Activated CD8-positive, alpha-beta memory T cell treated with anti-CD3 and anti-CD28 coated beads for 4 hours (primary cell): ENCODE results near the gene RBM7.

Experiments
- DNase-seq, 2 donors: peaks; one replicate each; pipeline ENCODE4 v3.0.0-alpha.2; 2020; ENCODE audit warnings: low read depth in 2 of 2

The RBM7 gene

GRCh38 chr11:114396916-114397315, 3.5 kb upstream of the RBM7 start:
- DNase-seq = no peak

GRCh38 chr11:114397349-114397982, 3.0 kb upstream of the RBM7 start:
- DNase-seq = no peak

DNA sequence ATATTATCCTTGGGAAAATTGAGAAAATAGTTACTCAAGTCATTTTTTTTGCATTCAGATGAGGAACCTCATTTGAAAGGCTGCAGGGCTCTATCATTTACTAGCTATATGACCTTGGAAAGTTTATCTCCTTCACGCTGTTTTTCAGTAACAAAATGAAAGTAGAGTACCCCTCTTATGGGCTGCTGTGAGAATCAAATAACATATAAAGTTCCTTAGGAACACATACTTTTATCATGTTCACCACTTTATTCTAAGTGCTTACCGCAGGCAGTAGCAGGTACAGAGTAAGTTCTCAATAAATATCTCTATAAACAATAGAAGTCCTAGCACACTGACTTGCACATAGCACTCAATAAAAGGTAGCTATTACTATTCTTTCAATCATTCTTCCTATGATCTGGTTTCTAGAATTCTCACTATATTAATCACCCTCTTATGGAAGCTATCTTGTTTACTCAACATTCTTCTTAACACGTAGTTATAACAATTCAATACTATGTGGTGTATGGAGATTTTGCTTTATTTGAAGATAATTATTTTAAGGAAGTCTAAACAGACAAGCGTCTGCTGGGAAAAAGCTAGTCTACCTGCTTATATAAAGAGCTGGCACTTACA, 2.1 kb upstream of the RBM7 start:
- DNase-seq = no peak

- DNase-seq = no peak
Observed at GRCh38 chr11:114399490-114400215, 813 bp upstream of the RBM7 start.

DNA sequence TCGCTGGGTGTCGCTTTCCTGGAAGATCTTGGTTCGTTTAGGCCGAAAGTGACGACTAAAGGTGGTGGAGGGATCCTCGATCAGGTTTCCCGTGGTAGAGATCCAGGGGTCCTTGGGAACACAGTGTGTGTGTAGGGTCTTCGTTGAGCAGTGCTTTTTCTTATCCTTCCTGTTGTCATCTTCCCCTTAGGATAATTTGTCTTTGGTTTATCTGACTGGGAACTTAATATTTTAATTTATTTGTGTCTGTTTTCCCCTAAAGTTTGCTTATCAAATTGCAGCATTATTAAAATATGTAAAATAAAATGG, 403 bp downstream of the RBM7 start:
- no peak for DNase-seq

DNA sequence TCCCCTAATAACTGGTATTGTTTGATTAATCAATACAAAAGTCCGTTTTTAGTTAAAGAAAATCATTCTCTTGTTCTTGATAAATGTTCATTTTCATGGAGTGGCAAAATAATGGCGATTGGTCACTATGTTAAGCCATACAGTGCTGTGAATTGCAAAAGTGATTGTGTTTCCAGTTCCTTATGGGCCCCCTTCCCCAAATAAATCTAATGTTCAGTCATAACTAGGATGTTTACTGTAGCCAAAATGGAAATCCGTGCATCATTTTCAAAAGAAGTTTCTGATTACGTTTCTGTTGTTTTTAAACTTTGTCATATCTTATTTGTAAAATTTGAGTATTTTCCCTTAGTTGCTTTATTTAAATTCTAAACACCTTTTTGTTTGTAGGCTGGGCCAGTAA, 845 bp downstream of the RBM7 start:
- no peak for DNase-seq

DNA sequence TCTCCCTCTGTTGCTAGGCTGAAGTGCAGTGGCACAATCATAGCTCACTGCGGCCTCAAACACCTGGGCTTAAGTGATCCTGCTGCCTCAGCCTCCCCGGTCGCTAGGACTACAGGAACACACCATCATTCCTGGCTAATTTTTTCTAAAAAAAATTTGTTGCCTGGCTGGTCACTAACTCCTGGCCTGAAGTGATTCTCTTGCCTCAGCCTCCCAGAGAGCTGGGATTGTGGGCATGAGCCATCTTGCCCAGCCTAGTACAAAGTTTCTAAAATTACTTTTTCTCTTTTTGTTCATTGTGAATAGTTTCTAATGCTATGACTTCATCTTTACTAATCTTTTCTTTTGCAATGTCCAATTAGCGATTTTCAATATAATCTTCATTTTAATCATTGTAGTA, 12.5 kb downstream of the RBM7 start:
- no peak for DNase-seq

DNA sequence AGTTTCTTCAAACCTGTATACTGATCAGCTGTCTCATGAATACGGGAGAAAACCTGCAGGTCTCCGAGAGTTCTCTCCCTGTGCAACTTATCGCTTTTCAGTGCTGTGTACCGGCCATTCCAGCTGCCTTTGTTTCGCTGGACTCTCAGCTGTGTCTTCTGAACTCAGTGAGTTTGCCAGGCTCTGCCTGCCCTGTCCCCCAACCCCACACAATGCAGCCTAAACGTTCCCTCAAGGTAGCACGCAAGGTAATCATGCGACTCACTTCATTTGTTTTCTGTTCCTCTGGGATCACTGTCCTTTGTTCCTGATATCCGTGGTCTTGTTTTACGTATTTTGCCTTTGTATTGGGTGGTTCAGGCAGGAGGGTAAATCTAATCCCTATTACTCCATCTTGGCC, 13.5 kb downstream of the RBM7 start:
- DNase-seq = no peak

DNA sequence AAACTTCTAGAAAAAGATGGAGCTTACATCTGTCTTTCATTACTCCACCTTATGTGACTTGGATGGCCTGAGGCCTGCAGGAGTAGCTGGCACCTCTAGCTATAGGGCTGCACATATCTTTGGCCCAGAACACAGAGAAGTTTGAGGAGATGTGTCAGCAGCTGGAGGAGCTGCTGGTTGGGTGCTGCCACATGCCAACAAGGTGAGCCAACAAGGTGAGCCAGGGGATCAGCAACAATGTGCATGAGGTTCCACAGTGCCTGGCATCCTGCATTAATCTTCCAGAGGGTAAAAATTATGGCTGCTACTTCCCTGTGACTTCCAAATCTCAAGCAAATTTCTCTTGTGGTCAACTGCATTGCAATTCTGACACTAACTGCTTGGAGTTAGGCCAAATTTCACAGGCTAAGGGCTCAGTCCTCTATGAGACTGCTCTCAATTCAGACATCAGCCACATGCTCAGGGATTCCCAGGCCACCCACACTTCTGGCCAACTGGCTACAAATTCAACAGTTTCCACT, 16.0 kb downstream of the RBM7 start:
- no peak for DNase-seq

- DNase-seq = no peak
Observed at GRCh38 chr11:114426280-114426679, 25.8 kb downstream of the RBM7 start.

DNA sequence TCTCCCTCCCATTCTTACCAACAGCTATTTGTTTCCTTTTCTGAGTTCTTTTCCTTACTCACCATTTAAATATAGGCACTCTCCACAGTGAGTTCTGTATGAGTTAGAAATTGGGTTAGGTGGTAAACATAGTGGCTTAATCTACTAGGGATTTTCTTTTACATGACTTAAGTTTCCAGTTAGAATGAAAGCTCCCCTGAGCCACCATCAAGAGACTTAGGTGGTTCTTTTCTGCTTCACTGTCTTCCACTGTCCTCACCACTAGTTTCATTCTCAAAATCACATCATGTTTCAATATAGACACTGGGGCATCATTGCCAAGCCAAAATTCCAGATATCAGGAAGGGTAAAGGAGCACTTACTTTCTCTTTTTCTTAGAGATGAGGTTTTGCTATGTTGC, 29.8 kb downstream of the RBM7 start:
- no peak for DNase-seq

DNA sequence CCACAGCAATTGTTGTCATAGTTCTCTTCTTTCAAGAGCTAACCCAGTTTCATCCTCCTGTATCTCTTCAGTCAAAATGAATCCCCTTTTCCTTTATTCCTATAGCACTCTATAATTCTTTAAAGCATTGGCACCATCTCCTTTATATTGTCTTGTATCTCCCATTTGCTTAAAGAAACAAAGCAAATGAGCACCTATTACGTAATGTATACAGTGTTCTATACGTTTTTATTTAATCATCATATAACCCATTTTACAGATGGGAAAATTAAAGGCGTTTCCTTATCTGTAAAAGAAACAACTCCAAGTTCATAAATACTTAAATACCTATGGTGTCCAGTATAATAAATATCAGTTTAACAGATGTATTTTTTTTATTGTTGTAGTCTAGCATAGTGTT, 32.4 kb downstream of the RBM7 start:
- DNase-seq = no peak

DNA sequence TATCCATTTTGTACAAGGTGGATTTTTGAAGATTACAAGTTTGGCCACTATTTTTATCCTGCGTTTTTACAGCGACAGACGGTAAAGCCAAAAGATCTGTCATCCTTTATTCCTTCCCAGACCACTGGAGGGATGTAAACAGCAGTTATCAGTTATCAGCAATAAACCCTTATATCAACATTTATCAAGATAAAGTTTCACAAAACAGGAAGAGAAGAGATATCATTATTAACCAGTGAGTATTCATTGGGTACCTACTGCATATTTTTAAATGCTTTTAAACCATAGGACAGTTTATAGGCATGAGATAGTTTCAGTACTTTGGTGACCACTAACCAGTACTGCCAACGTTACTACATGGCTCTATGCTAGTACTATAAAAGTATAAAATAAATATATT, 32.9 kb downstream of the RBM7 start:
- no peak for DNase-seq

DNA sequence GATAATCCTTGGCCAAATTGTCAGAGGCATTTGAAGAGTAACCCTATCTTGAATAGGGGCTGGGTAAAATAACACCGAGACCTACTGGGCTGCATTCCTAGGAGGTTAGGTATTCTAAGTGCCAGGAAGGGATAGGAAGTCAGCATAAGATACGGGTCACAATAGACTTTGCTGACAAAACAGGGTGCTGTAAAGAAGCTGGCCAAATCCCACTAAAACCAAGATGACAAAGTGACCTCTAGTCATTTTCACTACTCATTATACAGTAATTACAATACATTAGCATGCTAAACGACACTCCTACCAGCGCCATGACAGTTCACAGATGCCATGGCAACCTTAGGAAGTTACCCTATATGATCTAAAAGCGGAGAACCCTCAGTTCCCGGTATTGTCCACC, 37.8 kb downstream of the RBM7 start:
- DNase-seq = no peak

- peak; percentile 90 for DNase-seq
Observed at GRCh38 chr11:114439229-114440120, 39.0 kb downstream of the RBM7 start, which contains the start of gene REXO2. Gene REXO2, plus strand, starts transcription at chr11:114439467. Its CDS starts 62 bp downstream, at chr11:114439529.

GRCh38 chr11:114440121-114440860, 39.8 kb downstream of the RBM7 start:
- DNase-seq = no peak

GRCh38 chr11:114440971-114441763, 40.7 kb downstream of the RBM7 start:
- no peak for DNase-seq

DNA sequence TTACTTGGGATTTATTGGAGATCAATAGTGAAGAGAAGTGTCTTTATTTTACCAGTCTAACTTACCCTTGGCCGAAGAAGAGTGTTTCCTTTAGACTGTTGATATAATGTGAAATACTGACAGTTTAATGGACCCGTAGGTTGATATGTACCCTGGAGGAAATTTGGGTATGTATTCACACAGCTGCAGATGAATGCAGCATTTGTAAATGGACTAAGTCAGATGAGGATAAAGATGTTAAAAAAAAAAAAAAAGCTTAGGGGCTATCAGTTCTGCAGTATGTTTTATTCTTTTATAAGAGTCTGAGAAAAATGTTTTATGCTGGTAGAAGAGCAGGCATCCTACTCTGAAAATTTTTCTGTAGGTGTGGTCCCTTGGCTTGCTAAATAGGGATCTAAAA, 41.5 kb downstream of the RBM7 start:
- DNase-seq = no peak

DNA sequence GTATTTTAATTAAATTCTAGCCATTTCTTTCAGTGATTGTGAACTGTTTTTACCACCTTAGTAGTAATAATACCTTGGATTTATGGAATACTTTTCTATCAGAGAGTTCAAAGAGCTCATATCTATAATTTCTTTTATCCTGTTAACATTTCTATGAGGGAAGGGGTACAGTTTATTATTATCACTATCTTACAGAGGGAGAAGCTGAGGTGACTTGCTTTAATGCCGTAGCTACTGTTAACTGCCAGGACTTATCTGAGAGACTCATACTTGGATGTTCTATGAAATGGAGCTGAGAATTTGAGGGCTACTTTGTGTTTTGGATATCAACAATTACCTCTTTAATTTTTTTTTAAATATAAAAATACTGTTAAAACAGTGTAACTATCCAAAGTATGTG, 42.1 kb downstream of the RBM7 start:
- DNase-seq = no peak

- no peak for DNase-seq
Observed at GRCh38 chr11:114447444-114447843, 47.0 kb downstream of the RBM7 start.

- no peak for DNase-seq
Observed at GRCh38 chr11:114447892-114448291, 47.4 kb downstream of the RBM7 start.
